ENCODE results near the gene SEMA3G.

The SEMA3G gene

DNA sequence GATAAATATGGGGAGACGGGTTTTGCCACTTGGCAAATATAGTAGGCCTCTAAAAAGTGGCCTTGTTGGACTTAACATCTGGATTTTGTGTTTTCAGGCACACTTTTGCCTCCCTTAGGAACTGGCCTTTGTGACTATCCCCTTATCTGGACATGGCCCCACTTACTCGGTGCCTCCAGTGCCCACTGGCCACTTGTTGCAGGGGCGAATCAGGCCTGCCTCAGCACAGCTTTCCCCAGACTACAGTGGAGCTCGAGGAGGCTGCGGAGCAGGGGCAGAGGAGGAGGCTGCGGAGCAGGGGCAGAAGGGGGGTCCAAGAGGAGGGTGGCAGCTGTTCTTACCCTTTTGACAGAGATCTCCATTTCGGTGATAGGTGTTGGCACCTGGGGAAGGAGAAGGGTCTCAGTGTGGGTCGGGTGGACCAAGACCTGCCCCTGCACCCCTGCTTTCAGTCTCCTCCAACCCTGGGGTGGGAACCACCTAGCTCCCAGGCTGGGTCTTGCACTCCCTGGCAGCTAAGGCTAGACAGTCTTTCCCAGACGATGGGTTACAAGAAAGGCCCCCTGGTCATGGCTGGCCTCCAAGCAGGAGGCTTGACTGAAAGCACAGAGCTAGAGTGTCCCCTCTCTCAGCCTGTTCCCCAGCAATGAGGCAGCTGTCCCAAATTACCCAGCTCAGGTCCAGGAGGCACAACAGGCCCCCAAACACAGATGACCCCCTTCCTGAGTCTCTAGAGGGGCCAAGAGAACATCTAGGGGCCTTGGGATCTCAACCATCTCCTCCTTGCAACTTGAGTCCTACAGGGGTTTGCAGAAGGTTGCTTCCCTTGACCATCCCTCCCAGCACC, 6.1 kb downstream of the SEMA3G start:
- no peak for DNase-seq

- no peak for DNase-seq
Observed at GRCh38 chr3:52438104-52438376, 6.9 kb downstream of the SEMA3G start.

GRCh38 chr3:52437326-52438103, 7.4 kb downstream of the SEMA3G start:
- DNase-seq: no peak

GRCh38 chr3:52436500-52437149, 8.3 kb downstream of the SEMA3G start:
- peak; percentile 79 for DNase-seq

DNA sequence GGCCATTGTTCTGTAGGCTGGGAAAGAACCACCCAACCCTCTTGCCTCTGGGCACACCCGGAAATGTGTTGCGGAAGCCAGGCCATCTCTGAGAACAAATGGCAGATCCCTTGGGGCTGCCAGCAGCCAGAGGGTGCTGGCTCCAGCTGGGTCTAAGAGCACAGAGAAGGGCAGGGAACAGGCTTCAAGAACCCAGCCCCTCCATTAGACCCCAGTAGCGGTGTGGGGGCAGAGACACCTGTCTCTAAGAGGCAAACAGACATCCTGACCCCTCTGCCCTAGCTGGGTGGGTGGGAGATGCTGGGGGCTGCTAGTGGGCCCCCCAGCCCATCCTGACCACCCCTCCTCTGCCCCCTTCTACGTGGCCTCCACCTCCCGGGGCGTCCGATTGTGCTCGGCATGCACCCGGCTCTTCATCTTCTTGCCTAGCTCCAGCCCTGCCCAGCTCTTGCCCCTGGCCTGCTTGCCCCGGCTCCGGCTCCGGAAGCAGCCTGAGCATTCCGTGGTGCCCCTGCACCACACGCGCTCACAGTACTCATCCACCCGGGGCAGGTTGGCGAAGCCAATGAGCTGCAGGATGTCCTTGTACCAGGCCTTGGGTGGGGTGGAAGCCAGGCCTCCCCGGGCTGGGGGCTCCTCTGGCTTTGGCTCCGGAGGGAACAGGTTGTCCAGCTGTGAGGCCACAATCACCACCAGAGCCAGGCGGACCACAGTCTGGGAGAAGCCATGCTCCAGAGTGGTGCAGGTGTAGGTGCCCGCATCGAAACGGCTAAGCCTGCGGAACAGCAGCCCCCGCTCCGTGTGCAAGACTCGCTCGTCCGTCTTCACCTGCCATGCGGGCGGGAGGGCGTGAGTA, 9.4 kb downstream of the SEMA3G start:
- DNase-seq: no peak

DNA sequence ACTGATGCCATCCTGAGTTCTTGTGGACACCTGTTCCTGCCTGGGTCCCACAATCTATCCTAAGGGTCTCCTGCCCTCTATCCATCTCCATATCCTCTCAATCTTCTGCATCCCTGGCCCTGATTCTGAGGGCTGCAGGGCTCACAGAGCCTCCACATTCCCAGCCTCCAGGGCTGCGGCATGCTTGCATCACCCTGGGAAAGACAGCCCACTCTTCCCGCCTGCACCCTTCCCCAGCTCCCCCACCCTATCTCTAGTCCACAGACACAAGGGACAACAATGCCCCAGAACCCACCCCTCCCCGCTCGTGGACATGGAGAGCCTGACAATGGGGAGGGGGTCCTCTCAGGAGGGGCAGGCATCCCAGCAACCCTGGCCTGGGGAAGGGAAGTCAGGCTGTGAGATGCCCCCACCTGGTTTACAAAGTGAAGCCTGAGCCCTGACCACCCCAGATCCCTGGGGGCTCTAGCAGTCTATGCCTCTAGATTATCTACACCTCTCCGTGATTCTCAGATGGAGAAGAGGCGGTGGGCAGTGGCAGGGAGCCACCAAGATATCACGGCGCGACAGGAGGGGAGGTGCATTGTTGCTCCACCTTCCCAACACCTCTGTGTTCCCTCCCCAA, 10.3 kb downstream of the SEMA3G start:
- DNase-seq: no peak

DNA sequence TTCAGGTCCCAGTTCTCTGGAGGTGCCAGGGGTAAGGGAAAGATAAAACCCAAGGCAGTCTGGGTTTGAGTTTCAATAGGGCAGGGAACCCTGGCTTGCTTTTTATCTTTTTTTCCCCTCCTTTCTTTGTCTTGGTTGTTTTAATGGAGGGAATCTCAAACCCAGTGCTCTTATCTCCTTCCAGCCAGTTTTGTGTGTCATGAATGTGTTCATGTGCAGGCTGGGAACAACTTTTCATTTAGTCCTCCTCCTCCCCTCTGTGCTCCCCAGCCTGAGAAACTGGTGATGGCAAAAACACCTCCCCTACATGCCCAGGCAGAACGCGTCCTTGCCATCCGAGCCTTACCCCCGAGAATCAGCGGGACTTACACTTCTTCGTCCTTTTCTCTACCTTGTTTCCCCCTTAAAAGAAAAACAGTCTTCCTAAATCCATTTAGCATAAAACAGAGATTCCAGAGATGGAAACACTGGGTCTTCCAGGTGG, 10.9 kb downstream of the SEMA3G start:
- DNase-seq: no peak

- no peak for DNase-seq
Observed at GRCh38 chr3:52433328-52433995, 11.4 kb downstream of the SEMA3G start.

GRCh38 chr3:52432691-52433141, 12.2 kb downstream of the SEMA3G start:
- DNase-seq: peak; percentile 42

DNA sequence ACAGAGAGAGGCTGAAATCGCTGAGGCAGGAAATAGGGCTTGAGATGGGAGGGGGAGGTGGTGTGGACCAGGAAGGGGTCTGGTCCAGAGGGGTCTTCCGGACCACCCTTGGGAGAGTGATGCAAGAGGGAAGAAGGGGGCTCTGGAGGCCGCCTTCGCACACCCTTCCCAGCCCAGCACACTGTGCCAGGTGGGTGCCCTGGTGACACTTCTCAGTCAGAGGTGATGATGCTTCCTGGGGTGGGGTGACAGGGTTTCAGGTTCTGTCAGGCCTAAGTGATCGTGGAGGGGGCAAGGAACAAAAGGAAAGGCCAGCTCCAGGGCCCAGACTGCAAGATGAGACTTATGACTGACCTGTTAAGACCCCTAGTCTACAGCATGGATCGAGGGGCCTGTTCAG, 12.7 kb downstream of the SEMA3G start:
- DNase-seq: no peak

GRCh38 chr3:52431459-52432223, 13.3 kb downstream of the SEMA3G start:
- DNase-seq: no peak

DNA sequence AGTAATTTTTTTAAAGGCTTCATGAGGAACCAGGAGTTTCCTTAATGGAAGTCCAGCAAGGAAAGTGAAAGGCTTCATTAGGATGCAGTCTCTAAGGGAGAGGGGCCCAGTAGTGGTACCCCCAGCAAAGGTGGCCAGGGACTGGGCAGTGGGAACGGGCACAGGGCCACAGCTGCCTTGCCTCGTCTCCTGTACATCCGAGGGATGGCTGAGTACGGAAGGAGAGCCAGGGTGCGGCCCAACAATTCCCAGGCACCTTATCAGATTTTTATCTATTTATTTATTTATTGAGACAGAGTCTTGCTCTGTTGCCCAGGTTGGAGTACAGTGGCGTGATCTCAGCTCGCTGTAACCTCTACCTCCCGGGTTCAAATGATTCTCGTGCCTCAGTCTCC, 14.5 kb downstream of the SEMA3G start:
- DNase-seq: no peak

DNA sequence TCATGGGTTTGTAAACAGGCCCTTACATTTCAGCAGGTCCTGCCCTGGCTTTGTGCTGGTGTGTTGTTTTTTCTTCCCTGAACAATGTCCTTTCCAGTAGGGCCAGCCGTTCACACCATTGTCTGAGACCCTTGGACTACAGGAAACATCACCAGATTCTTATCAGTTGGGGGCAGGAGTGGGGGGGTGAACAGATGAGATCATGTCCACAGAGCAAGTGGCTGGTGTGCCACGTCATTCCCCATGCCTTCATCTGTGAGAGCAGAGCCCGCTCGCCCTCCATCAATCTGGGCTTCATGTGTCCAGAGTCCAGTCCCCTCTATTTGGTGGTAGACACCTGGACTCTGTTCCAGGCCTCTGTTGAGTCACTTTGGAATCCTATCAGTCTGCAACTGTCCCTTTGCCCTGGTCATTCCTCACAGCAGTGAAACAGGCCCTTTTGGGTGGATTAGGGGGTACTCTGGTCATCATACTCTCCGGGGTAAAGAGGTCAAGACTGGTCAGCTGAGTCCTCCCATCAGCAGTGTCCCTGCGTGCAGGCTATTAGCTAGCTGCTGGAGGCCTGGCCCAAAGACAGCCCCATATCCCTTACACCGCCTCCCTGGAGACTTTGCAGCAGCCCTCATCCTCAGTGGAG, 15.0 kb downstream of the SEMA3G start:
- DNase-seq: no peak

DNA sequence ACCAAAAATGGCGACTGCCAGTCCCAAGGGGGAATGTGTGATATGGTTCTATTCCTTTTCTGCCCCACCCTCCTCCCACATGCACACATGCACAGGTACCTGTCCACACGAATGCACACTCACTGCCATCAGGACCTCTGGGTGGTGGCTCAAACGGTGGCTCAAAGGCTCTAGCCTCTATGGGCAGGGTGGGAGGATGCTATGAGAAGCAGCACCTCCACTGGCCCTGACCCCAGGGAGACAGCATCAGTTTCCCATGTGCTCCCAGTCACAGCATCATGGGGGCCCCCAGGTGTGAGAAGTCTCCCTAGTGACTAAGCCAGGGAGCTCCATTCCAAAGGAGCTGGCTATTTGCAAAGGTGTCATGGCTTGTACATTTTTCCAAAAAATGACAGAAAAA, 15.9 kb downstream of the SEMA3G start:
- DNase-seq: no peak

DNA sequence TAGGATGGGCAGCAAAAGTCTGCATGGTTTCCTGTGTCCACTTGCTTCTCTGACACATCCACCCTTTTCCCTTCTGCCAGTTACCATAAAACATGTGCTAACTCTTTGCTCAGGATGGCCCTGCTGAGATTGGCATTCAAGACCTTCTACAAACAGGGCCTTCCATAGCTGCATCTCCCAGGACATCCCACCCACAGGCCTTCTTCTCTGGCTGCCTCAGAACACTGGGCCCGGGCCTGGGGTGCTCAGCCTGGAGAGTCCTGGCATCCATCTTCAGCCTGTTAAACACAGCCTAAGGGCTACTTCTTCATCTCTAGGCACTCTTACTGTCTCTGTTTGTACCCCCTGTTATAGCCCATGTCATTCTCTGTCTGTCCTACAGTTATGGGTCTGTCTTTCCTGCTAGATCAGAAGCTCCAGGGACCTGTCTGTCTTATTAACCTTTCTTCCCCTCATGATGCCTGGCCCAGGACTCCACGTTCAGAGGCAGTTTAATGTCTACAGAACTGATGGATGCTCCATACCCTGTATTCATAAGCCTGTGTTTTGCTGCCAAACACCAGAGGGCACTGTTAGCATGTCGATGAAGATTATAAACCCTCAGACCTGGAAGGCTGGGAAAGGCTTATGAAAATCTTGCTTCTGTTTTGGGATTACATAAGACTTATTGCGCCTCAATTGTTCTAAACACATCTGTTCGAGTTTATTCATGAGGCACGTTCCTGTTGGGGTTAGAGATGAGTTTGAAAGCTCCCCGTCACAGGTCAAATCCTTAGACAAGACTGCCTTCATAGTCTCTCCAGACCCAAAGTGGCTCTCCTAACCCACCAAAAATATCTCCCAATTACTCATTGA, 16.5 kb downstream of the SEMA3G start:
- DNase-seq: peak; percentile 72

- no peak for DNase-seq
Observed at GRCh38 chr3:52423173-52423572, 21.7 kb downstream of the SEMA3G start.

DNA sequence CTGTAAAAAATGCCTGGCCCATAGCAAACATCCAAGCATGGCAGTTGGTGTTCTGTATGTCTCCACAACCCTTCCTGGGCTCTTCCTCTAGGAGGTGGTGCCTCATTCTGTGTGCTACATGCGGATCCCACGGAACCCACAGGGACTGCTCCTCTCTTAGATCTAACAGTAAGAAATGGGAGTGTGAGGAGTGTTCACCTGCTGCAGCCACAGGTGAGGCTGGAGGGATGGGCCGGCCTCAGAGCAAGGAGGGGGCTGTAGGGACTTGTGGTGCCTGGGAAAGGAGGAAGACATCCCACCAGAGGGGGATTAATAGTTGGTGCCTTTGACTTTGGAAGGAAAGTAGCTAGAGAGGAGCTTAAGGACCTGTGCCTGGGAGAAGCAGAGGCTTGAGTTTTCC, 22.2 kb downstream of the SEMA3G start:
- no peak for DNase-seq

DNA sequence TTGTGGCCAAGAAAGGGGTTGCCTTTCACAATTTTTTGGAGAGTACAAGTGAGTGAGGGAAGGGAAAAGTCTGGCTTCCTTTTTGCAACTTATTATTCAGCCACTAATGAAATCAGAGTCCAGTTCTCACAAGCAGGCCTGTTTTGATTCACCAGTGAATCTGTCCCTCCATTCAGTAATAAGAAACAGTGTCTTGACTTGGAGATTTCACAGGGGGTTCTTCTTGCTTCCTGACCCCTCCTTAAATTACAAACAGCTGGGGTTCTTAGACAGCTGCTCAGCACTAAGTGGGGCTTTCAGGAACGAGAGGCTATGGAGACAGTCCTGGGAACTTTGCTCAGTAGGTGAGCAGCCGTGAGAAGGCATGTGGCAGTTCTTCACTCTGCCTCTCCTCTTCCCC, 24.5 kb downstream of the SEMA3G start:
- no peak for DNase-seq

GRCh38 chr3:52415800-52416199, 29.1 kb downstream of the SEMA3G start:
- DNase-seq: peak; percentile 71
